Measurements from ENCODE around the gene LUC7L2.

DNA sequence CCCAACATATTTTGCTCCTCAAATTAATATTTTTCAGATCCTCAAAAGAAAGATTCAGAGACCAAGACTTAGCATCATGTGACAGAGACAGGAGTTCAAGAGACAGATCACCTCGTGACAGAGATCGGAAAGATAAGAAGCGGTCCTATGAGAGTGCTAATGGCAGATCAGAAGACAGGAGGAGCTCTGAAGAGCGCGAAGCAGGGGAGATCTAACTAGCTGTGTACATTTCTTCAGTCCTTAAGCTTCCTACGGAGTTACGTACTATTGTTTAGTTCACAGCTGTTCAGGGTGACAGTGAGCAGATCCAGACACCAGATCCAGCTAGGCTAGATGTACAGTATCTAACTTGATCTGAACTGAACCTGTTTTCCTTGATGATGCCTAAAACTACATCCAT is 62.4 kb downstream of the LUC7L2 start:
- TF ChIP-seq, protein P1, sequence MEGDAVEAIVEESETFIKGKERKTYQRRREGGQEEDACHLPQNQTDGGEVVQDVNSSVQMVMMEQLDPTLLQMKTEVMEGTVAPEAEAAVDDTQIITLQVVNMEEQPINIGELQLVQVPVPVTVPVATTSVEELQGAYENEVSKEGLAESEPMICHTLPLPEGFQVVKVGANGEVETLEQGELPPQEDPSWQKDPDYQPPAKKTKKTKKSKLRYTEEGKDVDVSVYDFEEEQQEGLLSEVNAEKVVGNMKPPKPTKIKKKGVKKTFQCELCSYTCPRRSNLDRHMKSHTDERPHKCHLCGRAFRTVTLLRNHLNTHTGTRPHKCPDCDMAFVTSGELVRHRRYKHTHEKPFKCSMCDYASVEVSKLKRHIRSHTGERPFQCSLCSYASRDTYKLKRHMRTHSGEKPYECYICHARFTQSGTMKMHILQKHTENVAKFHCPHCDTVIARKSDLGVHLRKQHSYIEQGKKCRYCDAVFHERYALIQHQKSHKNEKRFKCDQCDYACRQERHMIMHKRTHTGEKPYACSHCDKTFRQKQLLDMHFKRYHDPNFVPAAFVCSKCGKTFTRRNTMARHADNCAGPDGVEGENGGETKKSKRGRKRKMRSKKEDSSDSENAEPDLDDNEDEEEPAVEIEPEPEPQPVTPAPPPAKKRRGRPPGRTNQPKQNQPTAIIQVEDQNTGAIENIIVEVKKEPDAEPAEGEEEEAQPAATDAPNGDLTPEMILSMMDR (IDR thresholded peaks at IDR 0.05) = no peak
- TF ChIP-seq EZH2 (IDR thresholded peaks at IDR 0.05) (no peak), EZH2phosphoT487 (IDR thresholded peaks at IDR 0.05) (no peak)

Measured in neural progenitor cell (in vitro differentiated cells).